Superior temporal gyrus (tissue), 1 donor: ENCODE results near the gene POMGNT1.

Source experiments
- DNase-seq: peaks from one replicate; pipeline ENCODE4 v3.0.0-alpha.2; 2016; ENCODE audit errors: extremely low spot score

Gene POMGNT1

GRCh38 chr1:46210561-46210960 is 12.3 kb upstream of the POMGNT1 start:
- DNase-seq: no peak

GRCh38 chr1:46206399-46206798 is 8.2 kb upstream of the POMGNT1 start:
- peak; percentile 54 for DNase-seq

DNA sequence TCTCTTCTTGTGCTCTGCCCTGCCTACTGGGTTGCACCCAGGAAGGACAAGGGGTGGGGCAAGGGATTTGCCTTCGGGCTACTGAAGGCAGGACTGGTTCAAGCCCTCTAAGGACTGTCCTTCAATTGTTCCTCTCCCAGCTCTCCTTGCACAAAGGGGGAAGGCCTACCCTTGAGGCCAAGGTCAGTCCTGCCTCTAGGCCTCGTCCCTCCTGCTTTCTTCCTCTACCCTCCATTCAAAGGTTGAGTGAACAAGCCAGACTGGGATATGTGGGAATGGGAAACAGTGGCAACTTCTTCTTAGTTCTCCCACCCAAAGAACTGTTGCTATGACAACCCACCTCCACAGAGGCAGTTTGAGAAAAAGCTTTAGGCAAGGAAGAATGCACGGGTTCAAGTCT is 7.6 kb upstream of the POMGNT1 start:
- no peak for DNase-seq

DNA sequence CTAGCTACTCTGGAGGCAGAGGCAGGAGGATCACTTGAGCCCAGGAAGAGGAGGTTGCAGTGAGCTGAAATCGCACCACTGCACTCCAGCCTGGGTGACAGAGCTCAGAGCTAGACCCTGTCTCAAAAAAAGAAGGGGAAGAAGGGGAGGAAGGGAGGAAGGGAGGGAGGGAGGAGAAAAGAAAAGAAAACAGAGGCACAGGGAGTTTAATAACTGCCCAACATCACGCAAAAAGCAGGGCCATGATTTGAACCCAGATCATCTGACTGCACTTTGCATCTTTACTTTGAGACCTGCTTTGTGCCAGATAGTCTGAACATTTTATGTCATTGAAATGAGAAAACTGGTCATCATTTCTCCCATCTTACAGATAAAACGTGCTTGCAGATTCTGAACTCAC is 6.9 kb upstream of the POMGNT1 start:
- no peak for DNase-seq

GRCh38 chr1:46204406-46204742 is 6.1 kb upstream of the POMGNT1 start:
- DNase-seq: peak; percentile 43

GRCh38 chr1:46203738-46204405 is 5.6 kb upstream of the POMGNT1 start:
- peak; percentile 60 for DNase-seq

DNA sequence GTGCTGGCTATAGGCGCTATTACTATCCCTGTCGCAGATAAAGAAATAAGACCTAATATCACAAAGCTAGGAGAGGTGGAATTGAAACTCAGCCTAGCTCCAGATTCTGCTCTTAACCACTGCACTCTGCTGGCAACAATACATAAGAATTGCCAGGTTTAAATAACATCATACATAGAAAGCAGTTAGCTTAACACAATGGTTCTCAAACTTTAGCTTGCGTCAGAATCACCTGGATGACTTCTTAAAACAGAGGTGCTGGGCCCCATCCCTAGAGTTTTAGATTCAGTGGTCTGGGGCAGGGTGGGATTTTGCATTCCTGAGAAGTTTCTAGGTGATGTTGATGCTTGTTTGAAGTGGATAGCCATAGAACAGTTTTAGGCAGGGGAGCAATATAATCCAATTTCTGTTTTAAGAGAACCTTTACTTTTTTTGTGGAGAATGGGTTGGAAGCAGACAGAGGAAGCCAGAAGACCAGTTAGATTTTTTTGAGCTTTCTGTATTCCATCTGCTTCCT is 1.1 kb upstream of the POMGNT1 start:
- DNase-seq: no peak

GRCh38 chr1:46197560-46197963 is 672 bp downstream of the POMGNT1 start:
- DNase-seq: no peak

GRCh38 chr1:46196609-46197008 is 1.6 kb downstream of the POMGNT1 start:
- DNase-seq: no peak

GRCh38 chr1:46194641-46195193 is 3.5 kb downstream of the POMGNT1 start:
- no peak for DNase-seq

GRCh38 chr1:46193984-46194570 is 4.2 kb downstream of the POMGNT1 start:
- DNase-seq: no peak

DNA sequence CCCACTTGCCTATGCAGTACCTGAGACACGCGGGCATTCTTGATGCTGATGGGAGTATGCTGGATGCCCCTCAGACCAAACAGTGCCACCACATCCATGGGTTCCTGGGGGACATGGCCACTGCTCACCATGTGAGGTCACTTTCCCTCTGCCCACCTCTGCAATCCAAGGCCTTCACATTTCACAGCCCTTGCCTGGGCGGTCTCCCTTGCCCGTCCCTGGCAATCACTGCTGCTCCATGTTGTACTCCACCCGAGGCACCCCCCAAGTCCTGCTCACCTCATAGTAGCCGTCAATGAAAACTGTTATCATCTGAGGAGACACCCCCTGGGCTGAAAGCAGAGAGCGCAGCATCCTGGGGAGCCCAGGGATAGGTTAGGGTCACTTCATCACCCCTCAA is 4.9 kb downstream of the POMGNT1 start:
- no peak for DNase-seq

DNA sequence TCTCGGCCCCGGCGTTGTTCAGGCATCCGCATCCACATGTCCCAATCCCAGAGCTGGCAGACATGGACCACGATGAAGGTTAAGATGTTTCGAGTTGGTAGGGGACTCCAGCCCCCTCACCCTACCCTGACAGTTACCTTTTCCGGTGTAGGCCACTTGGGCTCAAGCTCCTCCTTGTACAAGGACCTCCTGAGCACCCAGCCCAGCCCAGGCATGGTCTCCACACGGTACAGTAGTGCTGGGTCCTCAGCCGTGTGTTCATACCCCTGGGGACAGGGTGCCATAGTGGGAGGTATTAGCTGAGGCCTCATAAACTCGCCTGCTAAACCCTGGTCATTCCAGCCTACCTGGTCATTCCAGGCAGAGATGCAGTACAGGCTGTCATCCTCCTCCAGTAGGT is 6.1 kb downstream of the POMGNT1 start:
- DNase-seq: no peak

GRCh38 chr1:46191033-46191701 is 7.1 kb downstream of the POMGNT1 start:
- no peak for DNase-seq

- DNase-seq: no peak
These were observed 7.7 kb downstream of the POMGNT1 start for GRCh38 chr1:46190539-46190938.

- no peak for DNase-seq
These were observed 9.8 kb downstream of the POMGNT1 start for GRCh38 chr1:46188295-46189030.

DNA sequence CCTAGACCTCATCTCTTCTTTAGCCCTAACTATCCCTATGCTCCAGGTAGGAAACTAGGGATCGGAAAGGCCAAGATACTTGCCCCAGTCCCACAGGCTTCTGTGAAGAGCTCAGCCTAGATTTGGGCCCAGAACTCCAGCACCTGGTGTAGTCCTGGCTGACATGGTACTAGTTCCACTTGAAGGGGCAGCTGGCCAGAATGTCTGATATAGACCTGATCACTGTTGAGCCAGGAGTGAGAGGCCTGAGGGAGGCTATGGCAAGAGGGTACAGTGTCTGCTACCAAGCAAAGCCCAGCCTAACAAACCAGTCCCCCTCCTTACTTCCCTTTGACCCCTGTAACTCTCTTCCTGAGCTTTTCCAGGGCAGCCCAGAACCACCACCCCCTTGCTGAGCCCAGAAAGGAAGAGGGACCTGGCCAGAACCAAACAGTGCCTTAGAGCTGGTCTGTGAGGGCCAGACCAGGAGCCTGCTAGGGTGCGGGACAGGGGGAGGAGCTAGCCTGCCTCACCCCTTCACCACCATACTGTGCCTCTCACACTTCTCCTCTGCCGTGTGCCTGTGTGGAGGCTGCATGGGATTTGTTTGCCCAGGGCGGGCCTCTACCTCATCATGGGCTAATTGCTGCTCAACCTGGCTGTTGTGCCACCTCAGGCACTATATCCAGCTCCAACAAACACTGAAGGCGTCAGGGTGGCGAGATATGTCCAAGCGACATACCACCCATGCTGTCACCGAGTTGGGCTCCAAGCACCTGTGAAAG is 10.9 kb downstream of the POMGNT1 start:
- no peak for DNase-seq

- no peak for DNase-seq
These were observed 12.2 kb downstream of the POMGNT1 start for GRCh38 chr1:46186076-46186475.

DNA sequence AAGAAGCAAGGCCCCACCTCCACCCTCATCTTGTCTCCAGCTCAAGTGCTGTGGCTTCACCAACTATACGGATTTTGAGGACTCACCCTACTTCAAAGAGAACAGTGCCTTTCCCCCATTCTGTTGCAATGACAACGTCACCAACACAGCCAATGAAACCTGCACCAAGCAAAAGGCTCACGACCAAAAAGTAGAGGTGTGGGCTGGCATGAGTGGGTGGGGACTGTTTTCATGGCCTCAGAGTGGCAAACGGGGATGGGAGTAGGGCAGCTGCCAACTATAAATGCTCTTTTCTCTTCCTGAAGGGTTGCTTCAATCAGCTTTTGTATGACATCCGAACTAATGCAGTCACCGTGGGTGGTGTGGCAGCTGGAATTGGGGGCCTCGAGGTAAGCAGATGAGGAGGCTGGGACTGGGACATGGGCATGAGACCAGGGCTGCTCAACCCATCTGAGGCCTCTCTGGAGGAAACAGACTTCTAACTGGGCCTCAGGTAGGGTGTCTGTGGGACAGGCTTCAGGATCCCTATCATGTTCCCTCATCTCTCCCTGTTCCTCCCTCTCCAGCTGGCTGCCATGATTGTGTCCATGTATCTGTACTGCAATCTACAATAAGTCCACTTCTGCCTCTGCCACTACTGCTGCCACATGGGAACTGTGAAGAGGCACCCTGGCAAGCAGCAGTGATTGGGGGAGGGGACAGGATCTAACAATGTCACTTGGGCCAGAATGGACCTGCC is 13.1 kb downstream of the POMGNT1 start:
- DNase-seq: no peak

- DNase-seq: no peak
These were observed 14.2 kb downstream of the POMGNT1 start for GRCh38 chr1:46183926-46184557.
